NCI-H2196 (cell line): ENCODE measurements around the gene HOXA11.

Source experiments
- DNase-seq: peaks from one replicate; lab custom pipeline; 2025; ENCODE audit not compliant: unreplicated experiment; lab: John Stamatoyannopoulos, UW

Gene HOXA11

GRCh38 chr7:27159266-27160144 is 25.5 kb downstream of the HOXA11 start:
- DNase-seq = no peak

DNA sequence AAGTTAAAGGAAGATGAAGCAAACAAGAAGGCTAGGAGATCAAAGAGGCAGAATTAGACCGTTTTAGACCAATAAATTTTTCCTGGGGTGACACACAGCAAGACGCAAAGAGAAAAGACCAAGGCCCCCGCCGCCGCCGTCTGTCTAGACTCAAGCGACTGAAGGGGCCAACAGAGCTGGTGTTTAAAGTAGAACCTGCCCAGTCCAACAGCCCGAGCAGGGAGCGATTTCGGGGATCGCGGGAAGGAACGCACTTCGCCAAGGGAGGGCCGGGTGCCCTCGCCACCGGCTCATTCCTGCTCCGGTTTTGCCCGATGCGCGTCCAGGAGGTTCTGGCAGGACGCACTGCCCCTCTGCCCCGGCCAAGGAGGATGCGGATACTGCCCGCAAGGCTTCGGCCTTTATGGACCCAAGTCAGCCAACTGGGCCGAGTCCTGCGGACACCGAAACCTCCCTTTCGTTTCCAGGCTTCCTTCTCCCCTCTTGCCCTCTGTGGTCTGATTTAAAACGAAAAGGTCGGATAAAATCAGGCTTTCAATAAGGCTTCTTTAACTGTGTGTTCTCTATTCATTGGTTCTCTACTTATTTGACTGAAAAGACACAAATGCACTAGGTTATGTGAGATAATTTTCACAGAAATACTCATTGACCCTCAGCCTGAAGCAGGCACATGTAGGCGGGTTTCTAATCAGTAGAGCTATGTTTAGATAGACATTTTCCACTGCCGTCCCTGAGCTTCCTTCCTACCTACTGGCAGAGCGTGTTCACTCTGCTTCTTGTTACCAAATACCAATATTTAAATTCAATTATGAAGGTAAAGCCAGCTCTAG is 26.4 kb downstream of the HOXA11 start:
- DNase-seq = no peak

- no peak for DNase-seq
These were observed 27.2 kb downstream of the HOXA11 start for GRCh38 chr7:27157702-27158431.

- DNase-seq = no peak
These were observed 27.9 kb downstream of the HOXA11 start for GRCh38 chr7:27156916-27157701.

DNA sequence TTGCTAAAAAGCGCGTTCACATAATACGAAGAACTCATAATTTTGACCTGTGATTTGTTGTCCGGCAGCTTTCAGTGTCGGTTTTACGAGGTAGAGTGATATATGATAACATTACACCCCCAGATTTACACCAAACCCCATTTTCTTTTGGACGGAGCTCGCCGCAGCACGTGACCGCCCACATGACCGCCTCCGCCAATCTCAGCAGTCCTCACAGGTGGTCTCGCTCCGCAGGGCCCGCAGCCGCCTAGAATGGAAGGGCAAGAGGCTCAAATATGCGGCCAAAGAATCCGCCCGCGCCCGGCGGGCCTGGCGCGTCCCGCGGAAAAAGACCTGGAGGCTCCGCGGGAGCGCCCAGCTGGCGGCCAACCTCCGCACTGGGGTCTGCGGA is 28.5 kb downstream of the HOXA11 start, which contains the start of gene HOXA7:
Gene HOXA7, minus strand, starts transcription at position 168 of the 391 bp plus-strand sequence. Its CDS starts 130 bp downstream, at position 38.
- DNase-seq = no peak

GRCh38 chr7:27155816-27156507 is 29.1 kb downstream of the HOXA11 start:
- DNase-seq = no peak

DNA sequence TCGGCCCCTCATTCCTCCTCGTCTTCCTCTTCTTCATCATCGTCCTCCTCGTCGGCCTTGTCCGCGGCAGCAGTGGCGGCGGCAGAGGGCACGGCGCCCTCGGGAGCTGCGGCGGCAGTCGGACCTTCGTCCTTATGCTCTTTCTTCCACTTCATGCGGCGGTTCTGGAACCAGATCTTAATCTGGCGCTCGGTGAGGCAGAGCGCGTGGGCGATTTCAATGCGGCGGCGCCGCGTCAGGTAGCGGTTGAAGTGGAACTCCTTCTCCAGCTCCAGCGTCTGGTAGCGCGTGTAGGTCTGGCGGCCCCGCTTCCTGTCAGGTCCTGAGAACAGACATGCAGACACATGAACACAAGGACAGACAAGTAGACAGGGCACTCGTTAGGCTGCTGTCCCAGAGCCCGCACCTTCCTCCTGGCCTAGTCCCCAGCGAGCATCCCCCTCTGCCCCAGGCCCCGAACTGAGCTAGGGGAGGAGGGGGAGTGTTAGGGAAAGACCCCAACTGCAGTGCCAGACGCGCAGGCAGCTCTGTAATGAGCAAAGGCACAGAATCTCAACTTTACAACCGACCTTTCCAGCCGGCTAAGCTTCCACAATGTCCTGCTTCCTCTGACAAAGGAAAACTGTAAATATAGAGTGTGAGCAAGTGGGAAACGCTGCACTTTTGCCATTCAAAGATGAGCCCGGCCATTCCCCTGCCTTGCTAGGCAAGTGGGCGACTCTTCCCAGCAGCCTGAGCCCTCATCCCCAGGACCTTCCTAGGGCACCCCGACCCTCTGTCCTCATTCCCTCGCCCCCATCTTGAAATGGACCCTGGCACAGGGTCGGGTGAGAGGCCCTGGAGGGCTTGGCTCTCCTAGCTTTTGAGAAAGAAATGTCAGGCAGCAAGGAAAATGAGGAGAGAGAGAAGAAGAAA is 29.9 kb downstream of the HOXA11 start:
- no peak for DNase-seq

- DNase-seq = no peak
These were observed 30.7 kb downstream of the HOXA11 start for GRCh38 chr7:27154369-27154768.

- DNase-seq = no peak
These were observed 31.5 kb downstream of the HOXA11 start for GRCh38 chr7:27153526-27153925.

GRCh38 chr7:27152816-27153442 is 32.1 kb downstream of the HOXA11 start:
- no peak for DNase-seq

GRCh38 chr7:27151931-27152815 is 32.9 kb downstream of the HOXA11 start, which contains the start of gene HOXA3:
Gene HOXA3, minus strand, starts transcription at chr7:27152583. Its CDS starts 41,943 bp downstream, at chr7:27110640.
- DNase-seq = no peak

DNA sequence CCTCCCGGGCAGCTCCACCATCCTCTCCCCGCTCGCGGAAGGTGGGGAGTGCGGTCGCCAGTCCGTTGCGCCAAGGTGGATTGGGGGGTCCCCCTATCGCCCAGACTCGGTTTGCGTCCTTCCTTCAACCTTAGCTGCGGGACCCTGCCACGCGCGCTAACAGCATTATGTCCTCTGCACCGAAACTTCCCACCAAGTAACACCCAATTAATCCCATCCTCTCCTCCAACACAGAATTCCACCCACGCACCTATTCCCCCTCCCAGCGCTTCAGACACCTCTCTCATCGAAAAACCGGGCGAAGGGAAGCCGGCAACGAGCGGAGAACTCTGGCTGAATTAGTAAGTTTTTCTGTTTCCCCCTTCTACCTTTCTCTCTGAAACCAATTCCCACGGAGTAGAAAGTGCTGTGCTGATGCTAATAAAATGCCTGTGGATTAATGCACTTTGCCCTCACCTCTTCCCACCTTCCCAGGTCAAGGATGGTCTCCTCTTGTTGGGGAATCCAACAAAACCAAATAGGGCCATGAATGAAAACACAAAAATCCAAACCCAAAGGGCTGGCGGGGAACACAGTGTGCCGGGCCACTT is 33.6 kb downstream of the HOXA11 start:
- no peak for DNase-seq

DNA sequence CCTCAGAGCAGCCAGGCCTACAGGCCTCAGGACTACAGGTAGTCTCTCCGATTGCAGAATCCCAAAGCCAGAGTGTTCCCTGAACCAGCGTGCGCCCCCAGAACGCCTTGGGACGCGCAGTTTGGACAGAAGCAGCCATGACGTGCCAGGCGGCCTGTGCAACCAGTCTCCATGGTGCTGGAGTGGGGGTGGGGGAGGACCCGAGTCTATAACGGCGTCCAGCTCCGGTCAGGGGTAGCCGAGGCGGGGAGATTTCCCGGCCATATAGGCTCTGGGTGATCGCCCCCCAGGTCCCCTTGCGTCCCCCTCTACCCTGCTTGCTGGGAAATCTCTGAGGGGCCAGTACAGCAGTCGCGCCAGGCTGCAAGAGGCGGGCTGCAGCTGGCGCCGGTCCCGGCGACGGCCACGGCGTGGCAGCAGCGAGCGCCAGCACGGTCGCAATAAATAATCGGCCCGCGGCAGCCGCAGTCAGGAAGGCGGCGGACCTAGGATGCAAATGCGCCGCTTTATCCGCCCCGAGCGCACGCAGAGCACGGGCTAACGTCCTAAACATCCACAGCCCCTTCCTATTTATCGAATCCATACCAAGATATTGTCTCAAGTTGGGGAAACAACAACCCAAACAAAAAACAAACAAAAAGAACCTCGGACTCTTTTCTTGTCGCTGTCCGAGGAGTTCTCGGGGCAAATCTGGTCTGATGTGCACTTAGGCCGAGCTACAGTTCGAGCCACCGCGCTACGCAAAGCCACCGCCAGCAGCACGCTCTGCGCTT is 34.3 kb downstream of the HOXA11 start:
- peak; percentile 83 for DNase-seq

- no peak for DNase-seq
These were observed 35.0 kb downstream of the HOXA11 start for GRCh38 chr7:27149842-27150567.
